HG02852 (cell line): ENCODE measurements around the gene MGAT3.
"Not testable (repeated sequence)": the region's sequence is repeated elsewhere in the genome, so short reads cannot be mapped to it uniquely, and the experiment has no call there.

Experiments
- ATAC-seq: cut with Tn5 transposase; IDR thresholded peaks from one replicate; pipeline ENCODE4 v1.9.1; 2021; ENCODE audit warnings: mild to moderate bottlenecking, moderate library complexity; ENCODE audit not compliant: unreplicated experiment

The MGAT3 gene, protein sequence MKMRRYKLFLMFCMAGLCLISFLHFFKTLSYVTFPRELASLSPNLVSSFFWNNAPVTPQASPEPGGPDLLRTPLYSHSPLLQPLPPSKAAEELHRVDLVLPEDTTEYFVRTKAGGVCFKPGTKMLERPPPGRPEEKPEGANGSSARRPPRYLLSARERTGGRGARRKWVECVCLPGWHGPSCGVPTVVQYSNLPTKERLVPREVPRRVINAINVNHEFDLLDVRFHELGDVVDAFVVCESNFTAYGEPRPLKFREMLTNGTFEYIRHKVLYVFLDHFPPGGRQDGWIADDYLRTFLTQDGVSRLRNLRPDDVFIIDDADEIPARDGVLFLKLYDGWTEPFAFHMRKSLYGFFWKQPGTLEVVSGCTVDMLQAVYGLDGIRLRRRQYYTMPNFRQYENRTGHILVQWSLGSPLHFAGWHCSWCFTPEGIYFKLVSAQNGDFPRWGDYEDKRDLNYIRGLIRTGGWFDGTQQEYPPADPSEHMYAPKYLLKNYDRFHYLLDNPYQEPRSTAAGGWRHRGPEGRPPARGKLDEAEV

GRCh38 chr22:39456522-39457197, at the start of gene MGAT3:
MGAT3 (plus strand) TSS chr22:39457012; CDS start chr22:39487348, 30,336 bp downstream.
- no peak for ATAC-seq

DNA sequence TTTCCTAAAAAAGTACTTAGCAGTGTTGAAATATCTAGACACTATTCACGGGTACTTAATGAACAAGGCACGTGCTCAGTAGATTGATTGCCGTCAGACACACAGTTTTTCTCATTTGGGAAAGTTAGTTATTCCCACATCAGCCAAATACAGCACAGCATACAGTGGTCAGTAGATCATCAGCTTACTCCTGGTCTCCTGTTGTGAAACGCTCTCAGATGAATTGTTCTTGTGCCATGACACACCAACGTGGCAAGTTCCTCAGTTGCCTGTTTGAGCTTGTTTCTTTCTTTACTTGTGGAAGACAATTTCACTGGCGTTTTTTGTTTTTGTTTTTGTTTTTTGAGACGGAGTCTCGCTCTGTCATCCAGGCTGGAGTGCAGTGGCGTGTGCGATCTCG, 48.6 kb upstream of the MGAT3 start:
- no peak for ATAC-seq

DNA sequence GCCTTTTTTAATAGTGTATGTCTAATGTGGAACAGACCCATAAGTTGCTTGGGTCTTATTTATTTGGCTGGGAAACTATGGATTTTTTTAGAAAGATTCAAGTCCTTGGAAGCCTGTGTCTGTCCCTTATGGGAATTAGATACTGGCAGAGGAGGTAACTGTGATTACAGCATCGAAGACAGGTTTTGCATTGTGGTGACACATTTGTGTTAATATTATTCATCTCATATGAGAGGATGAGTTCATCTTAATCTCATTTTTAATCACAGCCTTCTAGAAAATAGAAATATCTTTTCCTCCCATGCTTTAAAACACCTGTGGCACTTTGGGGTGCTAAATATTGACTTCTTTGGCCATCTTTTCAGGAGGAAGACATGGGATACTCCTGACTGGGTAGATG, 48.0 kb upstream of the MGAT3 start:
- ATAC-seq = no peak

DNA sequence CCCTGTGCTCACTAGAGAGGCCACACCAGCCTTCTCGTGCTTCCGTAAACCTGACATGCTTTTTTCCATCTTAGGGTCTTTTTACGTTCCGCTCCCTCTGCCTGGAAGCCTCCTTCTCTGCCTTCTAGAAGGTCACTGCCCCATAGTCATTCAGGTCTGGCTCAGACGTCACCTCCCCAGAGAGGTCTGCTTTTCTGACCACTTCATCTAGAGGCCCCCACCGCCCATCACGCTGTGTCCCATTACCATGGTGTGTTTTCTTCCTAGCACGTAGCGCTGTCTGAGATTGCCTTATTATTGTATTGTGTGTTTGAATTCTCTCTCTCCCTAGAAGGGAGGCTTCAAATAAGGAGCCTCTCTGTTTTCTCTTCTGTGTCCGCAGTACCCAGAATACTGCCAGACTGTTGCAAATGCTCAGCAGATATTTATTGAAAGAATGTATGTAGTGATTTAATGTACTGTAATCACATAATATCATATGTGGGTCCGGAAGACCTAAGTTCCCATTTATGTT, 47.2 kb upstream of the MGAT3 start:
- no peak for ATAC-seq

- no peak for ATAC-seq
These were observed 46.5 kb upstream of the MGAT3 start for GRCh38 chr22:39410264-39410663.

DNA sequence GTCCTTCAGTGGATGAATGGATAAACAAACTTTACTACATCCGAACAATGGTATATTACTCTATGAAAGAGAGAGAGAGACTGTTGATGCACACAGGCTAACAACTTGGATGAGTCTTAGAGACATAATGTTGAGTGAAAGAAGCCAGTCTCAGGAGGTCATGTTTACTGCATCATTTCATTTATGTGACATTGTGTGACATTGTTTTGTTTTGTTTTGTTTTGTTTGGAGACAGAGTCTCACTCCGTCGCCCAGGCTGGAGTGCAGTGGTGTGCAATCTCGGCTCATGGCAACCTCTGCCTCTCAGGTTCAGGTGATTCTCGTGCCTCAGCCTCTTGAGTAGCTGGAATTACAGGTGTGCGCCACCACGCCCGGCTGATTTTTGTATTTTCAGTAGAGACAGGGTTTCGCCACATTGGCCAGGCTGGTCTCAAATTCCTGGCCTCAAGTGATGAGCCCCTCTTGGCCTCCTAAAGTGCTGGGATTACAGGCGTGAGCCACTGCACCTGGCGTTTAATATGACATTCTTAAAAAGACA, 44.9 kb upstream of the MGAT3 start:
- ATAC-seq = not testable (repeated sequence)

- ATAC-seq = not testable (repeated sequence)
These were observed 43.6 kb upstream of the MGAT3 start for GRCh38 chr22:39413204-39413603.

DNA sequence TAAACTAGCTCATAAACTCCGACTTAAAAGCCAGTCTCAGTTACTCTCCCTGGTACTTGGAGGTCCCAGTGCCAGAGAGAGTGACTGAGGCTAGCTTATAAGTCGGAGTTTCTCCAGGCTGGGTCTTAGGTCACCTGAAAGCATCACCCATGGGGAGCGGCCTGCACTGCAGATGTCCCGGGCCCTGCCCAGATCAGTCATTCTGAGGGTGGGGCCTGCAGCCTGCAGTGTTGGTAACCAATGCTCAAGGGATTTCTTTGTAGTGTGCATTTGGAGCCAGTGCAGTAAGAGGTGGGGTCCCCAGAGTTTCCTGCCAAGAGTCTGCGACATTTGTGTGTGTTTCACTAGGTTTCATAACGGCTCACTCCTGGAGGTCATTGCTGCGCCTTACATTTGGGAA, 42.4 kb upstream of the MGAT3 start:
- ATAC-seq = no peak

DNA sequence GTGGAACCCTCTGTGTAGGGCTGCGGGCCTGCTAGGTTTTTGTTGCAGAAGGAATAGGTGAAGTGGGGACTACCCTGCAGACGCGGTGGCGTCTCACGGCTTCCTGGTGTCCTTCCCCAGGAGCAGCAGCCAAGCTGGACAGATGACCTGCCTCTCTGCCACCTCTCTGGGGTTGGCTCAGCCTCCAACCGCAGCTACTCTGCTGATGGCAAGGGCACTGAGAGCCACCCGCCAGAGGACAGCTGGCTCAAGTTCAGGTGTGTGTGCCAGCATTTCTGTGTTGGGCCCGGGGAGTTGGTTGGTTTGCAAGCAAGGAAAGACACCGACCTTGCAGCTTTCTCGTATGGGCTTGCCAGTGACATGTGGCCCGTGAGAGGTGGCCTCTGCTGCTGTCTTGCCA, 41.9 kb upstream of the MGAT3 start:
- no peak for ATAC-seq

- ATAC-seq = no peak
These were observed 41.3 kb upstream of the MGAT3 start for GRCh38 chr22:39415506-39415905.

DNA sequence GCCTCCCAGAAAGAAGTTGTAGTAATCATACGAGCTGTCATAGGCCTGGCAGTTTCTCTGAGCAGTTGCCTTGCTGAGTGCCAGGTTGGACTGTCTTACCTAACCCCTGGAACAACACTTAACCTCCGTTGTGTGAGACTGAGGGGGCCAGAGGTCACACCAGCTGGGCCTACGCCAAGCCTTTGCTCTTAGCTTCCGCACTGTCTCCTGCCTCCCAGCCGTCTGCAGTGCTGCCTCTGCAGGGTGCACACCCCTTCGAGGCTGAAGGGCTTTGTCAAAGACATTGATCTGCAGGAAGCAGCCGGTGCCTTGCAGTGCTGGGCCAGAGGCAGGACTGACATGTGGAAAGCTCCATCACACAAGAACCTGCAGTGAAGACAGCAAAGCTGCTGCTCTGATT, 40.5 kb upstream of the MGAT3 start:
- ATAC-seq = no peak

DNA sequence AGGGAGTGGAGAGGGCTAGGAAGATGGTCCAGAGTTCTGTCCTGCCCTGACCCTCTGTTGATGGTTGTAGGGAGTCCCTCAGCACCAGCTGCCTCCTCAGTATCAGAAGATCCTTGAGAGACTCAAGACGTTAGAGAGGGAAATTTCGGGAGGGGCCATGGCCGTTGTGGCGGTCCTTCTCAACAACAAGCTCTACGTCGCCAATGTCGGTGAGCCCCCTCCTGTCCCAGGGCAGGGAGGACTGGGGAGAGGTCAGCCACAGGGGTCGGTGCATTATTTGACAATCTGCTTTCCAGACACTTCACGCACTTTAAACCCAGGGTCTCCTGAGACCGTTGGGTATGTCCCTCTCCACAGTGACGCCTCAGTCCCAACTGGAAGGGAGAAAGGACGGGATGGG, 39.2 kb upstream of the MGAT3 start:
- no peak for ATAC-seq

- no peak for ATAC-seq
These were observed 38.1 kb upstream of the MGAT3 start for GRCh38 chr22:39418696-39419095.

DNA sequence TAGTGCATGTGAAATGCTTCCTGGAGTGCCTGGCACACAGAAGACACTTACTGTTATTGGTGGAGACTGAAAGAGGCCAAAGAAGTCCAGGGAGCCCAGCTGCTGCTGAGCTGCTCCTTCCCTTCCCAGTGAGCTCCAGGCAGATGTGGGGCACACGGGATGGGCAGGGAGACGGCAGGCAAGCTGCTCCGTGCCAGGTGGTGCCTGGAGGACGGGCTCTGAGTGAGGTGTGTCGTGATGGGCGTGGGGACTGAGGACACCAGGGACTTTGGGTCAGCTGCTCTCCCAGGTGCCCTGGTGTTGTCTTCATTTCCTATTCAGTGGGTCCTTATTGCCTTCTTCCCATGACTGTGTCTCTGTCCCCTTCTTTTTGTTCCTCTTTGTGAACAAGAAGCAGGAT, 37.7 kb upstream of the MGAT3 start:
- ATAC-seq = no peak

DNA sequence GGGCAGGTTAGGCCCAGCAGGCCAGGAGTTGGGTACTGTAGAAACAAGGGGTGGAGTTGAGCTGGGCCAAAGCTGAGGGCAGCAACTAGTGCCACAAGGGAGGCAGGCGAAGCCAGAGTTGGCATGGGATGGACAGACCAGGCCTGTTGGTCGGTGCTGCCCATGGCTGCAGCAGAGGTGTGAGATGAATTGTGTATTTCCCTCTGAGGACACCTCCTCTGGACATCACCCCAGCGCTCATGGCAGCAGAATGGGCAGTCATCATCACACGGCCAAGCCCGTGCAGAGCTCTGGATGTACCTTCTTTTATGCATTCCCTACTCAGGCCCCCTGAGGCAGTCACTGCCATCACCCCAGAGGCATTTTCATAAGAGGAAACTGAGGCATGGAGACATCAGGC, 36.9 kb upstream of the MGAT3 start:
- ATAC-seq = no peak

GRCh38 chr22:39421691-39422090, 35.1 kb upstream of the MGAT3 start:
- ATAC-seq = no peak

DNA sequence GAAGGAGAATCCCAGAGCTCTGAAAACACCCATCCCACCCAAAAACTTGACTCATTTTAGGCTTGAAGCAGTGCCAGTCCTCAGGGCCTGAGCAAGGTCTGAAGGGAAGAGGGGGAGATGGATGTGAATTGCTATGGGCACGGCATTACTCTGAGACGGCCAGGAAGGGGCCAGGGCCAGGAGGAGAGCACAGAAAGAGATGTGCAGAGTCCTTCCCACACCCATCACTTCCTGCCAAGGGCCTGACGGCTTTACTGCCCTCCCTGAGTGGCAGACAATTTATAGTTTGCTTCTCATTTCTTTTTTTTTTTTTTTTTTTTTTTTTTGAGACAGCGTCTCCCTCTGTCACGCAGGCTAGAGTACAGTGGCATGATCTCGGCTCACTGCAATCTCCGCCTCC, 34.7 kb upstream of the MGAT3 start:
- ATAC-seq = no peak

DNA sequence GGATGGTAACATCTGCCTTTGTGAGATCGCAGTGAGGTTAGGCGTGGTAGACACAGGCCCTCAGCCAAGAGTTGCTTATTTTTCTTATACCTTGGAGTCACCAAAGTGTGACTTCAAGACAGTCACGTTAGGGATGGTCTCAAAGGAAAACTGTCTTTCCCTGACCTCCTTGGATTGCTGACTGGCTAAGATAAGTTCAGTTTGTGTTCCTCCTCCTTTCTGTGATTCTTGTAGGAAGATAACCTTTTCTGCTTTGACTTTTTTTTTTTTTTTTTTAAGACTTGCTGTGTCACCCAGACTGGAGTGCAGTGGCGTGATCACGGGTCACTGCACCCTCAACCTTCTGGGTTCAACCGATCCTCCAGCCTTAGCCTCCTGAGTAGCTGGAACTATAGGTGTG, 34.1 kb upstream of the MGAT3 start:
- ATAC-seq = no peak

- no peak for ATAC-seq
These were observed 32.8 kb upstream of the MGAT3 start for GRCh38 chr22:39423976-39424375.

DNA sequence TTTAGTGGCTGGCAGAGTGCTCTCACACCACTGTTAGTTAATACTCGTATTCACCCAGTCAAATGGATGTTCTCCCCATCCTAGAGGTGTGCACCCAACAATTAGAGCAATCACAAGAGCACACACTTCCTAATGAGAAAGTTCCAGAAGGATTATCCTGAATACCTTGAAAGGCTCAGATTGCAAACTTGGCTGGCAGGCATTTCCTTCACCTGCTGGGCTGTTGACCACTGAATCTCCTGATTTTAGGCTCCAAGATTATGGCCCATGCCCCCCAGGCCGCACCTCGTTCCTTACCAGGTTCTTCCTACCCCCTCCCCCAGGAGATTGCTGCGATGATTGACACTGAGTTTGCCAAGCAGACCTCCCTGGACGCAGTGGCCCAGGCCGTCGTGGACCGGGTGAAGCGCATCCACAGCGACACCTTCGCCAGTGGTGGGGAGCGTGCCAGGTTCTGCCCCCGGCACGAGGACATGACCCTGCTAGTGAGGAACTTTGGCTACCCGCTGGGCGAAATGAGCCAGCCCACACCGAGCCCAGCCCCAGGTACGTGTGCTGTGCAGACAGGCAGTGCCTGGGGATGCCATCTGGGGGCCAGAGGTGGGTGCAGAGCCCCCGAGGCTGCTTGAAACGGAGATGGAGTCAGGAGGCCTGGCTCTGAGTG, 30.3 kb upstream of the MGAT3 start:
- no peak for ATAC-seq
